GM12878 (cell line): ENCODE results near the gene CTSE. TPM values are rescaled to one million over a fixed set of nuclear protein-coding genes. Genes with fewer than 3 reads are reported as not detected.

ENCODE experiments used
- ATAC-seq: fragments of 200-7000 bp; cut with Tn5 transposase; 3 replicates; pipeline ENCODE4 v1.9.1; 2020; ENCODE audit warnings: mild to moderate bottlenecking, moderate library complexity
- BruUV-seq: library from RNA; stranded (reverse); fragments of 400-500 nt; replicated peaks from 2 replicates; lab custom pipeline; 2021; lab: Mats Ljungman, UMichigan
- CTCF ChIA-PET: fragments of 300-600 bp; sonication (Branson Sonifier 250); formaldehyde crosslinking; extraction: SDS; loops from one replicate; lab custom pipeline; 2021; ENCODE audit warnings: inconsistent platforms; lab: Yijun Ruan, JAX
- POLR2A ChIA-PET: fragments of 350-600 bp; formaldehyde crosslinking; extraction: SDS; loops from one replicate; lab custom pipeline; 2021; ENCODE audit warnings: inconsistent platforms; lab: Charles Lee
- RAD21 ChIA-PET: fragments of 300-600 bp; sonication (Branson Sonifier 250); formaldehyde crosslinking; loops from one replicate; lab custom pipeline; 2023; ENCODE audit warnings: antibody characterized with exemption; ENCODE audit not compliant: unreplicated experiment; lab: Charles Lee
- SMC1A ChIA-PET: fragments of 300-600 bp; sonication (Branson Sonifier 250); formaldehyde crosslinking; loops from one replicate; lab custom pipeline; 2023; ENCODE audit not compliant: unreplicated experiment, uncharacterized antibody; lab: Charles Lee
- DNase-seq: peaks from one replicate; pipeline ENCODE4 v3.0.0-alpha.2; 2011; ENCODE audit warnings: low read depth, low spot score
- FAIRE-seq: peaks from 3 replicates; lab custom pipeline; 2011; peaks lifted over from hg19 to GRCh38; lab: Jason Lieb, UNC
- H2AFZ ChIP-seq: 2 replicates; pipeline ENCODE4 v1.6.0; 2011; ENCODE audit warnings: low read depth, low read length, control low read depth; ENCODE audit not compliant: control insufficient read depth
- H3K27ac ChIP-seq: 2 replicates; pipeline ENCODE4 v1.5.1; 2011; ENCODE audit warnings: control low read depth; ENCODE audit not compliant: control insufficient read depth, insufficient read depth
- H3K27me3 ChIP-seq, 2 experiments: replicated peaks in 1 of 2; 2 replicates each; pipeline versions ENCODE4 v1.6.0 to v1.6.1; 2011; ENCODE audit warnings: low read length in 1 of 2; ENCODE audit not compliant: control insufficient read depth in 2 of 2, insufficient read depth in 2 of 2
- H3K36me3 ChIP-seq, 2 experiments: 2 replicates each; pipeline ENCODE4 v1.5.1; 2011; ENCODE audit warnings: low read length in 1 of 2; ENCODE audit not compliant: control insufficient read depth in 2 of 2, insufficient read depth in 2 of 2
- H3K4me1 ChIP-seq: 2 replicates; pipeline ENCODE4 v1.6.1; 2011; ENCODE audit warnings: mild to moderate bottlenecking, low read length, moderate library complexity, mixed read lengths; ENCODE audit not compliant: control insufficient read depth, insufficient read depth
- H3K4me2 ChIP-seq: 2 replicates; pipeline ENCODE4 v1.6.0; 2011; ENCODE audit warnings: control low read depth; ENCODE audit not compliant: control insufficient read depth, insufficient read depth
- H3K4me3 ChIP-seq: fragments of 200-600 bp; sonication (generic); 2 replicates; pipeline ENCODE4 v1.5.1; 2016
- H3K79me2 ChIP-seq: 2 replicates; pipeline ENCODE4 v1.6.0; 2011; ENCODE audit warnings: low read length; ENCODE audit not compliant: control insufficient read depth, insufficient read depth
- H3K9ac ChIP-seq: 2 replicates; pipeline ENCODE4 v1.8.0; 2011; ENCODE audit warnings: low read length, control low read depth, mixed read lengths; ENCODE audit not compliant: control insufficient read depth, insufficient read depth
- H3K9me3 ChIP-seq: replicated peaks from 3 replicates; pipeline ENCODE4 v1.5.1; 2011; ENCODE audit warnings: mild to moderate bottlenecking, low read length; ENCODE audit not compliant: control insufficient read depth, insufficient read depth
- H4K20me1 ChIP-seq: 2 replicates; pipeline ENCODE4 v1.6.0; 2011; ENCODE audit not compliant: control insufficient read depth, insufficient read depth
- EED ChIP-seq: sonication (generic); IDR thresholded peaks from 2 replicates; pipeline ENCODE4 v1.6.1; 2016; ENCODE audit warnings: antibody characterized with exemption, low read depth
- GABPA ChIP-seq: IDR thresholded peaks from 2 replicates; pipeline ENCODE4 v1.6.1; 2014; ENCODE audit warnings: antibody characterized with exemption, low read depth, mild to moderate bottlenecking, inconsistent platforms
- HDAC6 ChIP-seq: fragments of 200-600 bp; sonication (generic); IDR thresholded peaks from one replicate; pipeline ENCODE4 v1.8.0; 2017; ENCODE audit warnings: antibody characterized with exemption; ENCODE audit not compliant: unreplicated experiment
- NR2C1 ChIP-seq: fragments of 450-650 bp; IDR thresholded peaks from 2 replicates; pipeline ENCODE4 v1.6.1; 2017; ENCODE audit warnings: antibody characterized with exemption, mild to moderate bottlenecking, moderate library complexity
- RELB ChIP-seq: fragments of 450-650 bp; IDR thresholded peaks from 2 replicates; pipeline ENCODE4 v1.6.1; 2017; ENCODE audit warnings: low read depth, mild to moderate bottlenecking, moderate library complexity
- RFX5 ChIP-seq: IDR thresholded peaks from 2 replicates; pipeline ENCODE4 v1.6.1; 2011; ENCODE audit warnings: low read depth, low read length, improper control_type of control experiment
- TCF12 ChIP-seq: IDR thresholded peaks from 2 replicates; pipeline ENCODE4 v1.6.1; 2011; ENCODE audit warnings: low read depth, mild to moderate bottlenecking, low read length
- ZZZ3 ChIP-seq: IDR thresholded peaks from 2 replicates; pipeline ENCODE4 v1.6.1; 2011; ENCODE audit warnings: low read depth; ENCODE audit not compliant: control insufficient read depth, insufficient read length
- WGBS: methylation state at CpG from one replicate; pipeline ENCODE4 v1.1.6; 2016; ENCODE audit warnings: low lambda C conversion rate; ENCODE audit not compliant: insufficient replicate concordance, insufficient coverage; ENCODE audit errors: missing lambda C conversion rate; 5-methylcytosine and 5-hydroxymethylcytosine counted together
- in situ Hi-C: fragments of 300-500 bp; cut with MboI; formaldehyde crosslinking; loops from 9 replicates; pipeline ENCODE4 v1.14.3; 2018; ENCODE audit warnings: mixed read lengths
- intact Hi-C: fragments of 100-400 bp; cut with micrococcal nuclease; formaldehyde crosslinking; loops from one replicate; pipeline ENCODE4 v1.14.2; 2022; ENCODE audit not compliant: unreplicated experiment
- polyA plus RNA-seq, 11 experiments: library from polyadenylated mRNA; depleted of rRNA in 4 of 11; unstranded in 6 of 11; stranded (reverse) in 5 of 11; fragments of >200 nt; fragmentation: Nextera tagmentation in 4 of 11; fragmentation: Illumina TruSeq in 1 of 11; extraction: Ambion mirVana in 4 of 11; extraction: Trizol in 1 of 11; gene quantifications; 1 replicate in 1 of 11; 2 replicates in 10 of 11; pipeline versions ENCODE4 v1.2.1 to v1.2.3, GENCODE V29; 2011 to 2016; ENCODE audit warnings: inconsistent platforms in 2 of 11, missing spikeins in 2 of 11, low read depth in 1 of 11
- total RNA-seq, 4 experiments: library from RNA; depleted of rRNA in 3 of 4; stranded (reverse); fragments of >200 nt in 3 of 4; fragmentation: Illumina TruSeq in 1 of 4; extraction: Trizol in 1 of 4; gene quantifications; 2 replicates each; pipeline versions ENCODE4 v1.2.1 to v1.2.3, GENCODE V29; 2013 to 2021
- TF ChIP-seq, protein P1 (sequence below): IDR thresholded peaks from 2 replicates; pipeline ENCODE4 v1.6.1; 2011; ENCODE audit warnings: low read depth, mild to moderate bottlenecking, low read length, moderate library complexity, borderline replicate concordance; ENCODE audit errors: extremely low read depth
- TF ChIP-seq, protein P2 (sequence below): IDR thresholded peaks from 2 replicates; pipeline ENCODE4 v1.6.1; 2012; ENCODE audit warnings: low read depth, low read length, improper control_type of control experiment
- TF ChIP-seq, protein P3 (sequence below): IDR thresholded peaks from 2 replicates; pipeline ENCODE4 v1.6.1; 2011; ENCODE audit warnings: borderline replicate concordance, low read depth, mild to moderate bottlenecking, moderate library complexity, low read length; ENCODE audit not compliant: insufficient read depth, poor library complexity, severe bottlenecking
- TF ChIP-seq, protein P4 (sequence below): fragments of 450-650 bp; formaldehyde crosslinking; IDR thresholded peaks from 2 replicates; pipeline ENCODE4 v1.4.0; 2020; ENCODE audit warnings: mild to moderate bottlenecking, moderate library complexity

Gene CTSE
- total and polyA plus RNA-seq, 10 of the 15 experiments (the other 5 are each of a cell fraction or from before 2014, with no cell fraction given): 0.26 TPM; not detected in 9

GRCh38 chr1:206021008-206021625, 2.6 kb downstream of the CTSE start (continued):
- TF ChIP-seq RELB: no peak
- TF ChIP-seq GABPA: no peak
- TF ChIP-seq, all 136 proteins: peak for 0

- H3K27me3 ChIP-seq: peaks cover 0 to 5% of the 10 kb centered on the region in 2 experiments; a peak in 2 of 4 replicates
- CTCF ChIA-PET: interaction anchor here (1.0 to 1.5 kb wide), 3 partner anchors 10 to 85 kb away, joined by 3 to 8 read pairs (median 5); no protein-coding TSS in a partner anchor
- POLR2A ChIA-PET: no interaction called here
- no peak overlapping the region for H3K4me2 ChIP-seq
- H3K4me1 ChIP-seq: no peaks in the 10 kb centered on the region
- H3K9me3 ChIP-seq: no peaks in the 10 kb centered on the region
- RAD21 ChIA-PET: interaction anchor here (1.3 kb wide), 1 partner anchor 43 kb away, joined by 3 read pairs; no protein-coding TSS in a partner anchor
- WGBS: 1% methylated on average over 4 of the region's 4 CpGs
- in situ Hi-C loops: no loop called here
- no peak overlapping the region for H2AFZ ChIP-seq
- no peaks in the 10 kb centered on the region for H3K36me3 ChIP-seq
- no peak overlapping the region for H3K4me3 ChIP-seq
- H3K79me2 ChIP-seq: no peaks in the 10 kb centered on the region
- ATAC-seq: no peak
- SMC1A ChIA-PET: interaction anchor here (2.0 kb wide), 1 partner anchor 10 kb away, joined by 10 read pairs; no protein-coding TSS in a partner anchor
- DNase-seq: no peak
- no peak overlapping the region for H3K27ac ChIP-seq
- FAIRE-seq: no peak
- H3K9ac ChIP-seq: no peak overlapping the region
- BruUV-seq: no TSS peak
- H4K20me1 ChIP-seq: no peaks in the 10 kb centered on the region
- intact Hi-C loops: no loop called here
- TF ChIP-seq, protein P1, sequence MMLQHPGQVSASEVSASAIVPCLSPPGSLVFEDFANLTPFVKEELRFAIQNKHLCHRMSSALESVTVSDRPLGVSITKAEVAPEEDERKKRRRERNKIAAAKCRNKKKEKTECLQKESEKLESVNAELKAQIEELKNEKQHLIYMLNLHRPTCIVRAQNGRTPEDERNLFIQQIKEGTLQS: no peak
- no peak for TF ChIP-seq TCF12
- TF ChIP-seq, protein P2, sequence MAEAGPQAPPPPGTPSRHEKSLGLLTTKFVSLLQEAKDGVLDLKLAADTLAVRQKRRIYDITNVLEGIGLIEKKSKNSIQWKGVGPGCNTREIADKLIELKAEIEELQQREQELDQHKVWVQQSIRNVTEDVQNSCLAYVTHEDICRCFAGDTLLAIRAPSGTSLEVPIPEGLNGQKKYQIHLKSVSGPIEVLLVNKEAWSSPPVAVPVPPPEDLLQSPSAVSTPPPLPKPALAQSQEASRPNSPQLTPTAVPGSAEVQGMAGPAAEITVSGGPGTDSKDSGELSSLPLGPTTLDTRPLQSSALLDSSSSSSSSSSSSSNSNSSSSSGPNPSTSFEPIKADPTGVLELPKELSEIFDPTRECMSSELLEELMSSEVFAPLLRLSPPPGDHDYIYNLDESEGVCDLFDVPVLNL: no peak
- TF ChIP-seq EED: no peak
- TF ChIP-seq ZZZ3: no peak
- TF ChIP-seq, protein P3, sequence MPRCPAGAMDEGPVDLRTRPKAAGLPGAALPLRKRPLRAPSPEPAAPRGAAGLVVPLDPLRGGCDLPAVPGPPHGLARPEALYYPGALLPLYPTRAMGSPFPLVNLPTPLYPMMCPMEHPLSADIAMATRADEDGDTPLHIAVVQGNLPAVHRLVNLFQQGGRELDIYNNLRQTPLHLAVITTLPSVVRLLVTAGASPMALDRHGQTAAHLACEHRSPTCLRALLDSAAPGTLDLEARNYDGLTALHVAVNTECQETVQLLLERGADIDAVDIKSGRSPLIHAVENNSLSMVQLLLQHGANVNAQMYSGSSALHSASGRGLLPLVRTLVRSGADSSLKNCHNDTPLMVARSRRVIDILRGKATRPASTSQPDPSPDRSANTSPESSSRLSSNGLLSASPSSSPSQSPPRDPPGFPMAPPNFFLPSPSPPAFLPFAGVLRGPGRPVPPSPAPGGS: no peak
- TF ChIP-seq NR2C1: no peak
- TF ChIP-seq, protein P4, sequence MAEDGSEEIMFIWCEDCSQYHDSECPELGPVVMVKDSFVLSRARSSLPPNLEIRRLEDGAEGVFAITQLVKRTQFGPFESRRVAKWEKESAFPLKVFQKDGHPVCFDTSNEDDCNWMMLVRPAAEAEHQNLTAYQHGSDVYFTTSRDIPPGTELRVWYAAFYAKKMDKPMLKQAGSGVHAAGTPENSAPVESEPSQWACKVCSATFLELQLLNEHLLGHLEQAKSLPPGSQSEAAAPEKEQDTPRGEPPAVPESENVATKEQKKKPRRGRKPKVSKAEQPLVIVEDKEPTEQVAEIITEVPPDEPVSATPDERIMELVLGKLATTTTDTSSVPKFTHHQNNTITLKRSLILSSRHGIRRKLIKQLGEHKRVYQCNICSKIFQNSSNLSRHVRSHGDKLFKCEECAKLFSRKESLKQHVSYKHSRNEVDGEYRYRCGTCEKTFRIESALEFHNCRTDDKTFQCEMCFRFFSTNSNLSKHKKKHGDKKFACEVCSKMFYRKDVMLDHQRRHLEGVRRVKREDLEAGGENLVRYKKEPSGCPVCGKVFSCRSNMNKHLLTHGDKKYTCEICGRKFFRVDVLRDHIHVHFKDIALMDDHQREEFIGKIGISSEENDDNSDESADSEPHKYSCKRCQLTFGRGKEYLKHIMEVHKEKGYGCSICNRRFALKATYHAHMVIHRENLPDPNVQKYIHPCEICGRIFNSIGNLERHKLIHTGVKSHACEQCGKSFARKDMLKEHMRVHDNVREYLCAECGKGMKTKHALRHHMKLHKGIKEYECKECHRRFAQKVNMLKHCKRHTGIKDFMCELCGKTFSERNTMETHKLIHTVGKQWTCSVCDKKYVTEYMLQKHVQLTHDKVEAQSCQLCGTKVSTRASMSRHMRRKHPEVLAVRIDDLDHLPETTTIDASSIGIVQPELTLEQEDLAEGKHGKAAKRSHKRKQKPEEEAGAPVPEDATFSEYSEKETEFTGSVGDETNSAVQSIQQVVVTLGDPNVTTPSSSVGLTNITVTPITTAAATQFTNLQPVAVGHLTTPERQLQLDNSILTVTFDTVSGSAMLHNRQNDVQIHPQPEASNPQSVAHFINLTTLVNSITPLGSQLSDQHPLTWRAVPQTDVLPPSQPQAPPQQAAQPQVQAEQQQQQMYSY (CRISPR knock-in tag): no peak
- TF ChIP-seq RFX5: no peak
- TF ChIP-seq HDAC6: no peak
Measured at GRCh38 chr1:206020393-206021007, 3.2 kb downstream of the CTSE start.
